ENCODE data around the gene ADIPOR2. TPM values are rescaled to one million over a fixed set of nuclear protein-coding genes. Genes with fewer than 3 reads are reported as not detected.
"Not testable (repeated sequence)": the region's sequence is repeated elsewhere in the genome, so short reads cannot be mapped to it uniquely, and the experiment has no call there.

Gene ADIPOR2
- total and polyA plus RNA-seq, 7 donors = 25.2 to 65.9 (median 29.6) TPM

DNA sequence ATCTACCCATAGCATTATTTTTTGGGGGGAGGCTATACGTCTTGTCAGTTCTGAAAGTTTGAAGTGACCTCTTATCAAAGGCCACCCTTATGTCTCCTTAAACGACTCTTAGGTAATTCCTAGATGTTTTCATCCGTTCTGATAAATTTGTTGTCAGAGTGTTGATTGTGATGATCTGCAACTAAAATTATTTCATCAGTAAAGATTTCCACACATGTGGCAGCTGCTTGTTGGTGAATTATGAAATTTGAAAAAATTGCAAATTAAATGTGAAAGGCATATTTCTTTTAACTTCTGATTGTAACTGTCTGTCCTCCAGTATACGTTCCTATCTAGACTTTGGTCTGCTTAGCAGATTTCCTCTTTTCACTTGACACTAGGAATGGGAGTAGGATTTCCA, 1.4 kb downstream of the ADIPOR2 start:
- TF ChIP-seq CTCF (IDR thresholded peaks at IDR 0.05) (no peak), POLR2AphosphoS5 (IDR thresholded peaks at IDR 0.05) (no peak), EP300 (IDR thresholded peaks at IDR 0.05) (no peak), POLR2A (IDR thresholded peaks at IDR 0.05) (no peak)
- DNase-seq = no peak
- Histone ChIP-seq H3K27me3 (no peaks in the 10 kb centered on the region), H3K9me3 (no peaks in the 10 kb centered on the region), H3K4me3 (peak overlapping the region in 2 of 4 donors; percentile 93 to 95), H3K27ac (peak overlapping the region in 2 of 4 donors; percentile 18 to 93), H3K36me3 (no peaks in the 10 kb centered on the region), H3K4me1 (peaks cover 0 to 39% (median 29%) of the 10 kb centered on the region in 4 donors)
- 27 to 49% methylated on average over 4 of the region's 4 CpGs for WGBS, 2 donors
- intact Hi-C loops (cut with DNase I) = loop anchor here (5.0 kb wide), 1 partner anchor 40 kb away; no protein-coding TSS in a partner anchor

GRCh38 chr12:1692895-1693610, 2.2 kb downstream of the ADIPOR2 start:
- no peak for DNase-seq
- 82 to 83% methylated on average over 15 of the region's 15 CpGs for WGBS, 2 donors

GRCh38 chr12:1695097-1695496, 4.2 kb downstream of the ADIPOR2 start:
- H3K4me1 ChIP-seq = peaks cover 0 to 55% (median 45%) of the 10 kb centered on the region in 4 donors
- H3K4me3 ChIP-seq; DNase-seq; intact Hi-C loops (cut with DNase I); H3K9me3 ChIP-seq; H3K27ac ChIP-seq; H3K27me3 ChIP-seq; H3K36me3 ChIP-seq: not testable (repeated sequence)
- WGBS, 2 donors = 97 to 98% methylated on average over 8 of the region's 8 CpGs

More at GRCh38 chr12:1692895-1693610, 2.2 kb downstream of the ADIPOR2 start:
- H3K4me1 ChIP-seq = peaks cover 0 to 47% (median 38%) of the 10 kb centered on the region in 4 donors
- no peaks in the 10 kb centered on the region for H3K9me3 ChIP-seq
- H3K36me3 ChIP-seq = no peaks in the 10 kb centered on the region
- intact Hi-C loops (cut with DNase I) = loop anchor here (5.0 kb wide), 1 partner anchor 41 kb away; no protein-coding TSS in a partner anchor
- TF ChIP-seq EP300 (IDR thresholded peaks at IDR 0.05) = no peak
- H3K27ac ChIP-seq = no peak overlapping the region
- no peaks in the 10 kb centered on the region for H3K27me3 ChIP-seq
- no peak overlapping the region for H3K4me3 ChIP-seq

- DNase-seq = no peak
- intact Hi-C loops (cut with DNase I) = no loop called here
- H3K4me1 ChIP-seq = peaks cover 0 to 52% (median 42%) of the 10 kb centered on the region in 4 donors
- 72 to 77% methylated on average over 8 of the region's 8 CpGs for WGBS, 2 donors
- no peak overlapping the region for H3K4me3 ChIP-seq
- no peaks in the 10 kb centered on the region for H3K36me3 ChIP-seq
- H3K27me3 ChIP-seq = no peaks in the 10 kb centered on the region
- TF ChIP-seq POLR2A (IDR thresholded peaks at IDR 0.05) = no peak
- no peak for TF ChIP-seq CTCF (IDR thresholded peaks at IDR 0.05)
- no peak for TF ChIP-seq EP300 (IDR thresholded peaks at IDR 0.05)
- no peak for TF ChIP-seq POLR2AphosphoS5 (IDR thresholded peaks at IDR 0.05)
- no peaks in the 10 kb centered on the region for H3K9me3 ChIP-seq
- H3K27ac ChIP-seq = no peak overlapping the region
Measured at GRCh38 chr12:1695886-1696670, 5.2 kb downstream of the ADIPOR2 start.

DNA sequence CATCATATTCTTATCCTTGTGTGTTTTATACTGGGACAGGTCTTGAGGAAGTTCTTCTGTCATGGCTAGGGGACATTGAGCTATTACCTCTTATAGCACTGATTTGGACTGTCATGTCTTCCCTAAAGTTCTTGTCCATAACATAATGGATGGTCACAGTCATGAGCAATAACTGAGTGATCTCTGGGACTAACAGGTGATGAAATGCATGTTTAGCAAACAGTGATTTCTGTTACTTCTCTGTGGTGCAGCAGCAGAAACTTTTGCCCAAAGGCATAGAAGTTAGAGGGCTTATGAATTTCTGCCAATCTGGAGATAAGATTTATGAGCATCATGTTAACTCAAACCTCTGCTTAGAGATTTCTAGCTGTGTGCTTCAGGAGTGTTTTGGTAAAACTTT, 5.9 kb downstream of the ADIPOR2 start:
- Histone ChIP-seq H3K4me1 (peaks cover 0 to 50% (median 41%) of the 10 kb centered on the region in 4 donors), H3K4me3 (no peak overlapping the region), H3K9me3 (no peaks in the 10 kb centered on the region), H3K36me3 (no peaks in the 10 kb centered on the region), H3K27me3 (no peaks in the 10 kb centered on the region), H3K27ac (no peak overlapping the region)
- TF ChIP-seq POLR2AphosphoS5 (IDR thresholded peaks at IDR 0.05) (no peak), CTCF (IDR thresholded peaks at IDR 0.05) (no peak), EP300 (IDR thresholded peaks at IDR 0.05) (no peak), POLR2A (IDR thresholded peaks at IDR 0.05) (no peak)
- intact Hi-C loops (cut with DNase I) = no loop called here
- no peak for DNase-seq

Measured in sigmoid colon (tissue), 7 donors.